GM18505 (cell line): ENCODE data around the gene FANCD2.
A peak's percentile ranks its signal among the peaks of the same experiment; 100 is the strongest.
"Not testable (repeated sequence)": the region's sequence is repeated elsewhere in the genome, so short reads cannot be mapped to it uniquely, and the experiment has no call there.

Source experiments
- ATAC-seq: cut with Tn5 transposase; IDR thresholded peaks from one replicate; pipeline ENCODE4 v1.9.1; 2021; ENCODE audit not compliant: unreplicated experiment
- POLR2A ChIP-seq: IDR thresholded peaks from 4 replicates; pipeline ENCODE4 v1.6.1; 2011; ENCODE audit warnings: borderline replicate concordance; ENCODE audit not compliant: insufficient read depth, insufficient read length; ENCODE audit errors: extremely low read depth

FANCD2 gene

DNA sequence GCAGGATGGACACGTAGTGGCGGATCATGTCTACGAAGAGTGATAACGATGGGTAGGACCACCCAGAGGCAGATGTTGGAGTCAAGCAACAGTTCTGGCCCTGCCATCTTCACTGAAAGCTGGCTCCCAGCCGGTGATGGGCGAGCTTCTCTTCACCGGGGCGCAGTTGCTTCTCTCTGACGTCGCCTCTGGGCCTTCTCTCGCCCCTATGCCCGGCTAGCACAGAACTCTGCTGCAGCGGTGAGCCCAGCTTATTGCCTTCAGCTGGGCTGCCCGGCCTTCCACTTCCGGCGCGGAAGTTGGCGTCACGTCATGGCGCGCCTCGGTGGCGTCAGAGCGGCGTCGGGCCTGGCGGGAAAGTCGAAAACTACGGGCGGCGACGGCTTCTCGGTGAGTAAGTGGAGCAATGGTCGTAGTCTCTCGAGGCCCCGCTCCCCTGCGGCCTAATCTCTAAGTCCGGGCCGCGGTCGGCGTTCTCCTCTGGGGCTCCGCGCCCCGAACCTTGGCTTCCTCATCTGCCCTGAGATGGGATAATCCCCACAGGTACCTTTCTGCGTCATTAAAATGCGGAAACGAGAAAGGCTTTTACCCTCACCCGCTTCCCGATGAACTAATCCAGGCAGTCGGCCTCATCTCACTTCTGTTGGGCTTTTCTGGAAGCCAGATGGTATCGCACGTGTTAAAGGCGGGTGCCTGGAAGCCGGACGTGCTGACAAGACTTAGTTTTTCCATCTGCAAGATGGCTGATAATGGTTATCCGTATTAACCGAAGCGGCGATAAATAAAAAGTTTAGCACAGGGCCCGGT, at the start of gene FANCD2:
Gene FANCD2 (plus strand): TSS at position 354 of the 807 bp plus-strand sequence. CDS start 2,221 bp downstream, outside the sequence.
- peak; percentile 81 for TF ChIP-seq POLR2A
- peak; percentile 92 for ATAC-seq

DNA sequence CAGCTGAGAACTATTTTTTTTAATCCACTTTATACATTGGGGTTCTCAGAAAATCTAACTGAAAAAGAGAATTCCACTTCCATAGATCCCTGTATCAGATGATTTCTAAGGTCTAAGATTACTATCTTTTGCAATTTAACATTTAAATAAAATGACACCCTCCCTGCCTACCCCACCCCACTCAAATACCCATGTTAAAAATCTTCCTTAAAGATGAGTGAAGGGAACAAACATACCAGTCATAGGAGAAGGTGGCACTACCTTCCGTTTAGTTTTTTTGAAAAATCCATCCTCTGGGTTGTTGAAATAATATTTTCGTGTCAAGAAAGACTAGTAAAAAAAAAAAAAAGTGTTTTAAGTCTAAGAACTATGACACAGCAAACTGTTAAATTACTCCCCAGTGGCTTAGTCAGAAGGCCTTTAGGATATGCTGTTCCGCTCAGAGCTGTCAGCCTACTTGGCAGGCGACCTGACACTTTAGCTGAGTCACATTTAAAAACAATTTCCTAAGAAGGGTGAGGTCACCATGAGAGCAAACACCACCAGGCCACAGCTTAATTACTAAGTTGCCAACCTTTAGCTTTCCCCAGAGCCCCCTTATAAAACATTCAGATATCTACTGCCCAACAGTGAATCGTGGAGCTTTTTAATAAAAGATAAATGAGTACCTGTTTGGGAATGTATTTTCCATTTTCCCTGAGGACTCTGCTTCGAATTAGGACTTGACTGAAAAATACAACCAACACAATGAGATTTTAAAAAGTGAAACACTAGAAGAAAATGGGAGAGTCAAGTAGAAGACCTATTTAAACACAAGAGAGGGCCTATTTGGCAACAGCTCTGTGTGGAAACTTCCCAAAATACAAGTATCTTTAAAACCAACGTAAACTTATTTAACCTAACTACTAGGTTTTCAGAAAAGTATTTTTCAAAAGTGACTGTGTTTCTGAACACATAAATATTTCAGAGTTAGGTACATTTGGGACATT, 49.2 kb upstream of the FANCD2 start:
- no peak for ATAC-seq
- TF ChIP-seq POLR2A, result no peak

DNA sequence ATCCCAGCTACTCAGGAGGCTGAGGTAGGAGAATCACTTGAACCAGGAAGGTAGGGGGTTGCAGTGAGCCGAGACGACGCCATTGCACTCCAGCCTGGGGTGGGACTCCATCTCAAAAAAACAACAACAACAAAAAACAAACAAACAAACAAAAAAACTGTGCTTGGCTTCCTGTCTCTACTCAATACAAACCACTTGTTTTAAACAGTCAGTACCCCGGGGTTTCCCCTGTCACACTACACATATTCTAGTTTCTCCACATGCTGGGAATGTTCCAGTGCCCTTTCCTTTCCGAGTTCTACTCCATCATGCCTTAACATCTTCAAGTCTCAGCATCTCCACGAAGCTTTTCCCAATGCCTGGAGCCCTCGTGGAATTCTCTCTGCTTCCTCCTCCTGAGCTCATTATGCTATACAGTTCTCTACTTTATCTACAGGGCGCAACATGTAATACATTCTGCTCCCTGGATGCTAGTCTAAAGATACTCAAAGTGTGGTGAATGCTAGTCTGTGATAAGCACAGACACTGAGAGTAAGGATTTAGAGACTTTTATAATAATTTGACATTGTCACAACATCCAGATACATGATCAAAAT, 47.4 kb upstream of the FANCD2 start:
- no peak for ATAC-seq
- TF ChIP-seq POLR2A, result no peak

DNA sequence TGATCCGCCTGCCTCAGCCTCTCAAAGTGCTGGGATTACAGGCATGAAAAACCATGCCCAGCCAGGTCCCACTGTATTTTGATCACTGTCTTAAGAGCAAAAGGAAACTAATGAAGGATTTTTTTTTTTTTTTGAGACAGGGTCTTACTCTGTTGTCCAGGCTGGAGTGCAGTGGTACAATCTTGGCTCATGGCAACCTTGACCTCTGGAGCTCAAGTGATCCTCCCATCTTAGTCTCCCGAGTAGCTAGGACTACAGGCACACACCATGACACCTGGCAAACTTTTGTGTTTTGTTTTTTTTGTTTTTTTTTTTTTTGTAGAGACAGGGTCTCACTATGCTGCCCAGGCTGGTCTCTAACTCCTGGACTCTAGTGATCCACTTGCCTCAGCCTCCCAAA, 46.0 kb upstream of the FANCD2 start:
- TF ChIP-seq POLR2A, result no peak
- no peak for ATAC-seq

DNA sequence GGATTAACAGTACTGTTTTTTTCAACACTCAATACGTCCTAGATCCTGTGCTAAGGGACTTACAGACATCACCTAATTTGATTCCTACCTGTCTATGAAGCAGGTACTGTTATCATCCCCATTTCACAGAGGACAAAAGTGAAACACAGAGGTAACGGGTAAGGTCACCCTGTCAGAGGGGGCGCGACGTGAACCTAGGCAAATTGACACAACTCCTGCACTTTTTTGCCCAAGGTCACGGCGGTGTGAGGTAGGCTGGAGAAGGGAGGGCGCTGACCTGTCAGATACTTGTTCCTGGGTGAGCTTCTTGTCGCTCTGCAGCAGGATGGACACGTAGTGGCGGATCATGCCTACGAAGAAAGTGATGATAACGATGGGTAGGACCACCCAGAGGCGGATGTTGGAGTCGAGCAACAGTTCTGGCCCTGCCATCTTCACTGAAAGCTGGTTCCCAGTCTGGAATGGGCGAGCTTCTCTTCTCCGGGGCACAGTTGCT, 40.0 kb upstream of the FANCD2 start:
- peak; percentile 33 for ATAC-seq
- TF ChIP-seq POLR2A, result no peak

DNA sequence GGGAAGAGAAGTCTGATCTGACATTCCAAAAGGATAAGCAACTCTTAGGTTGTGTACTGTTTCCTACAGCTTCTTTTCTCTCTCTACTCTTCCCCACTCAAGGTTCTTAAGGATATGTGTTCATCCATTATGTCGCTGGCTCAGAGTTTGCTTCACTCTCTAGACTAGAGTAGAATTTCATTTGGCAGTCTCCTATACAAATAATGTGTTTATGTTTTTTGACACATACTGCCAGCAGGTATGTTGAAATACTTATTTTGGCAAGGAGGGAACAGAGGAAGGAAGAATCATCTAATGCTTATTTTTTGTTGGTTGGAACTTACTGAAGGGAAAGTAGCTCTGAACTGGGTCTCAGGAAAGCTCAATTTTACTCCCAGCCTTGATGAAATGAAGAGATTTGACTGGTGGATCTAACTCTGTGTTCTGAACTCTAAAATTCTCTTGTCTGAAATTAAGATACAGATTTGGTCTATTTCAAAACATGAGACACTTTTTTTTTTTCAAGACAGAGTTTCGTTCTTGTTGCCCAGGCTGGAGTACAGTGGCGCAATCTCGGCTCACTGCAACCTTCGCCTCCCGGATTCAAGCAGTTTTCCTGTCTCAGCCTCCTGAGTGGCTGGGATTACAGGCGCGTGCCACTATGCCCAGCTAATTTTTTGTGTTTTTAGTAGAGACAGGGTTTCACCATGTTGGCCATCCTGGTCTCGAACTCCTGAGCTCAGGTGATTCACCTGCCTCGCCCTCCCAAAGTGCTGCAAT, 32.0 kb upstream of the FANCD2 start:
- TF ChIP-seq POLR2A, result no peak

DNA sequence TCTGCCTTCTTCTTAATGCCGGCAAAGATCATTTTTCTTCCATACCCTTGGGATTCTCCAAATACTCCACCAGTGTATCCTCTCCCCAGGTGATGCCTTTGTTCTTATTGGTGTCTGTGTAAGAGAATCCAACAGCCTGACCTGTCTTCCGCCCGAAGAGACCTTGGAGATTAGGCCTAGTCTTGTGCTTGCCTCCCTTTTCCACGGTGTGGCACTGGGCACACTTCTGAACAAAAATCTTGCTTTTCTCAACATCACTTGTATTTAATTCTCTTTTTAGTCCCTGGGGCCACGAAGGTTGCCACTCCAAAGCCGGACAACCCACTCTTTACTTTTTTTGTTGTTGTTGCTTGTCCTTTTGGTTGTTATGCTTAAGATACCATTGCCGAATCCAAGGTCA, 25.6 kb upstream of the FANCD2 start:
- no peak for ATAC-seq
- no peak for TF ChIP-seq POLR2A

More for the DNA sequence above, 32.0 kb upstream of the FANCD2 start:
- no peak for ATAC-seq

DNA sequence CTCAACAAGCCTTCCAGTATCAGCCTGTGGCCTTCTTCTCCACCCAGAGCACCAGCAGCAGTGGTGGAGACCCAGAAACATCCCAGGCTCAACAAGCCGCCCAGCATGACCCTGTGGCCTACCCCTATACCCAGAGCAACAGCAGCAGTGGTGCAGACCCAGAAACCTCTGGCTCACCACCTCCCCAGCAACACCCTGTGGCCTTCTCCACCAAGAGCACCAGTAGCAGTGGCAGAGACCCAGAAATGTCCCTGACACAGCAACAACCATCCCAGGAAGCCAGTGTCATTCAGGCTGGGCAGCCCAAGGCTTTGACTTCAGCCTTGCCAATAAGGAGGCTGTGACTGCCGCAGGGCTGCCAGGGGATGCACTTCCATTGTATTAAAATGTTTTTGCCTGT, 23.3 kb upstream of the FANCD2 start:
- no peak for ATAC-seq
- TF ChIP-seq POLR2A, result no peak

DNA sequence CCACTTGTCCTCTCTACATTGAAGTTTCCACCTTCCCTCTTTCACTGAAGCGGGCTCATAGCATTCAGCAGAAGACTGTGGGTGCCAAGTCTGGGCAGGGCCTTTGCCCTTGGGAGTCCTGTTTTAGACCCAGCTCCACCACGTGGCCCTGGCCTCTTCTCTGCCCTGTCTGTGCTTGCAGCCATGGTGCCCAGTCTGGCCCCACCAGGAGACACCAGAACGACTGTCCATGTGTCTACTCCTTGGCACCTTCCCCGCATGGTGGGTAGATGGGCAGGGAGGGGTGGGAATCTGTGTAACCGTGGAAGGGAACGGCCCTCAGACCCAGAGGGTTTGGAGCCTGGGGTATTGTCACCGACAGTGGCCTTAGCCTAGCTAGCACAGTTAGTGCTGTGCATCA, 21.7 kb upstream of the FANCD2 start:
- no peak for TF ChIP-seq POLR2A
- no peak for ATAC-seq

DNA sequence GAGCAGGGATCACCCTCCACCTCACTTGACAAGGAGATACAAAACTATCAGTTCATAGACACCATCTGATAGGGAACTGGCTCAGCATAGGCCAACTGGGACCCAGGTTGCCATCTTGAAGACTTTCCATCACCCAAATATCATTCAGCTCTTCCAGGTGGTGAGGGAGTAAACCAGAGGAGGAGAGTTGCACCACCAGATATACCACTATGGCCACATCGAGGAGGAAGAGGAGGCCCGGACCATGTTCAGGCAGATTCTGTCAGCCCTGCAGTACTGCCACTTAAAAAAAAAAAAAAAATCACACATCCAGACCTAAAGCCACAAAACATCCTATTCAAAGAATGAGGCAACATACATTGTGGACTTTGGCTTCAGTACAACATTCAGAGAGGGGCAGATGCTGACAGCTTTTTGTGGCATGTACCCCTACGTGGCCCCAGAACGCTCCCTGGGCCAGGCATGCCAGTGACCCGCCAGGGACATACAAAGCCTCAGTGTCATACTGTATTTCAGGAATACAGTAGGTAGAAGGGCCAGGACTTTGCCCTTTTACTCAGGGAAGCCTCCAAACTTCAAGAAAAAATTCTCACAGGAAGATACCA, 21.2 kb upstream of the FANCD2 start:
- no peak for TF ChIP-seq POLR2A
- ATAC-seq, result no peak

DNA sequence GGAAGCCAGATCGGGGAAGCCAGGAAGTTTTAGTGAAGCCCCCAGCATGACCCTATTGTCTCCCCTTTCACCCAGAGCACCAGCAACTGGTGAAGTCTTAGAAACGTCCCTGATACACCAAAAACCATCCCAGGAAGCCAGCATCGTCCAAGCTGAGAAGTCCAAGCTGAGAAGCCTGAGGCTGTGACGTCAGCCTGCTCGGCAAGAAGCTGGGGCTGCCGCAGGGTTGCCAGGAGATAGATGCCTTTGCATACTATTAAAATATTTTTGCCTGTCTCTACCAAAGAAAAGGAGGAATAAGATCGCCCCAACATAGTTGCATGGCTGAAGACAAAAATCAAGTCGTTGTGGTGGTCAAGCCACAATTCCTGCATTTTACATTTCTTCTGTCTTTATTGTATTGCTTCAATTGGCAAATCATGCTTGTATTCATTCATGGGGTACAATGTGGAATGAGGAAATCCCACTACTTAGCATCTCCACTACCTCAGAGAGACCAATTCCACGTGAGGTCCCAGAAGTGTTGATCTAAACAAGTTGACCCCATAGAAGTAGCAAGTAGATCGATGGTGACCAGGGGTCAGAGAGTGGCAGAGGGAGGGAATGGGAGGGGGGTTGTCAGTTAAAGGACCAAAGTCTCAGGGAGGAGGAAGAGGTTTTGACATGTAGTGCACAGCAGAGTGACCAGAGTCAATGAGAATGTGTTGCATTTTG, 20.0 kb upstream of the FANCD2 start:
- ATAC-seq, result no peak
- no peak for TF ChIP-seq POLR2A

DNA sequence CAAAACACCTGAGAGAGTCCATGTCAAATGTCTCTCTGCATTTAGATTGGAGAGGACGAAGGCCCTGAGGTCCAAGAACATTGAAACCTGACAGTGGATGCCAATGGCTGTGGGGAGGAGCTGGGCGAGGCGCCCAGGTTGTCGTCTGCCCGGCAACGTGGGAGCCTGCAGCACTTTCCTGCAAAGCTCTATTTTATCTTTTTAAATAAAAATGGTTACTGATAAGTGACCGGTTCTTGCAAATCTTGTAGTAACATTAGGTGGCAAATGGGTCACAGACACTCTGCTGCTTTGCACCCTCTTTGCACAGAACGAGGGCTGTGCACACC, 19.5 kb upstream of the FANCD2 start:
- no peak for TF ChIP-seq POLR2A
- ATAC-seq, result no peak

DNA sequence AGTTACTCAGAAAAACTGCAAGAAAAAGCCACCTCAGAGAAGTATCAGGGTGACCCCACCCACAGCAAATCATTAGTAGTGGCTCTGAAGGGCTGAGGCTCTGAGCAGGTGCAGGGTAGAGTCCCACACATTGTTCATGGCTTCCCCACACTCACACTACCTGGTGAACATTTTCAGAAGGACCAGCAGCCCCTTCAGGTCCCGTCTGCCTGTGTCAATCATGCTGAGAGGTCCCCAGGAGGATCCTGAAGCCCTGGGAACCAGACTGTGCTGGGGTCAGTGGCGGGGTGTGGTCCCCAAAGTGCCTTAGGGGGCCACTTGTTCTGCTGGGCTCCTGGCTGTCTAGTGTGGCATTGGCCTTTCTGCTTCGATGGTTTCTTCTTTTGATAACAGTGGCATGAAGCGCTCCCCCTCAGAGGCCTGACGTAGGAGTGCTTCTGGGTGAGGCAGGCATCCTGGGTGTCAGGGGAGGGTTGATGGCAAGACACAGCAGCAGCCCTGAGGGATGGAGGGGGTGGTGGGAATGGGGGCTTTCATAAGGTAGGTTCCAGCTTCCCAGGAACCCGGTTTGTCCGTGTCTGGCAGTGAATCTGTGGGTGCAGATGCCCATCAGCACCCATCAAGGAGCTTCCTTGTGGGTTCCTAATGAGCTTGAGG, 19.0 kb upstream of the FANCD2 start:
- no peak for ATAC-seq
- no peak for TF ChIP-seq POLR2A

DNA sequence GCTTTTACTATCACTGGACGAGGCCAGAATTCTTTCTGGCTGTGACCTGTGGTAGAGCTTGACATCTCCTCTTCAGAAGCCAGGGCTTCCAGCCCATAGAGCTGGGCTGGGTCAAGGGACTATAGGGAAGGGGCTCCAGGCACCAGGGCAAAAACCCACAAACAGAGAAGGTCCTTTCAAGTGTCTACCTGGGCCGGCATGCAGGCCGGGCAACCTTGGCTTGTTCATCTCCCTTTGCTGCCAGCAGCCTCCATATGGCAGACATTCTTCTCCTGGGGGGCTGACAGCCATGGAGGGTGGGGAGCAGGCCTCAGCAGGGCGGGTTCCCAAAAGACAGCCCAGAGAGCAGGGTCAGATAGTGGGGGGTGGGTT, 18.0 kb upstream of the FANCD2 start:
- not testable (repeated sequence) for ATAC-seq
